Epithelial cell of prostate (primary cell): Measurements from ENCODE around the gene DSEL.

Source experiments
- DNase-seq: peaks from one replicate; pipeline ENCODE4 v3.0.0-alpha.2; 2011; ENCODE audit warnings: low read depth, low spot score
- H3K27ac ChIP-seq: fragments of 450-650 bp; 2 replicates; pipeline ENCODE4 v1.5.1; 2017; ENCODE audit warnings: mild to moderate bottlenecking

DSEL gene

DNA sequence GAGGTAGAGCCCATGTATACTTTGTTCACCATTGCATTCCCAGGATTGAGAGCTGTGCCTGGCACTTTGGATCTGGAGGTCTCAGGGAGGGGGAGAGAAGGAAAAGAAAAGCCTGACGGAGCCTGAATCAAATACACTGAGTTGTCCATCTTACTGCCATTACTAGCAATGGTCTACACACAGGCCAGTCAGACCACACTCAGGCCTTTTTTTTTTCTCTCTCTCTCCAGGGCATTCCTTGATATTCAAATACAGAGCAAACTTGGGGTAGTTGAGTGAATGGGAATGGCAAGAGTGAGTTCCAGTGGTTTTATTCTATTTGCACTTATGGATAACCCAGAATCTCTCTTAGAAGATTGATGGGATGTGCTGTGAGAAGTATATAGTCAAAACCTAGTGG lies 11.8 kb downstream of the DSEL start:
- no peak overlapping the region for H3K27ac ChIP-seq
- no peak for DNase-seq

DNA sequence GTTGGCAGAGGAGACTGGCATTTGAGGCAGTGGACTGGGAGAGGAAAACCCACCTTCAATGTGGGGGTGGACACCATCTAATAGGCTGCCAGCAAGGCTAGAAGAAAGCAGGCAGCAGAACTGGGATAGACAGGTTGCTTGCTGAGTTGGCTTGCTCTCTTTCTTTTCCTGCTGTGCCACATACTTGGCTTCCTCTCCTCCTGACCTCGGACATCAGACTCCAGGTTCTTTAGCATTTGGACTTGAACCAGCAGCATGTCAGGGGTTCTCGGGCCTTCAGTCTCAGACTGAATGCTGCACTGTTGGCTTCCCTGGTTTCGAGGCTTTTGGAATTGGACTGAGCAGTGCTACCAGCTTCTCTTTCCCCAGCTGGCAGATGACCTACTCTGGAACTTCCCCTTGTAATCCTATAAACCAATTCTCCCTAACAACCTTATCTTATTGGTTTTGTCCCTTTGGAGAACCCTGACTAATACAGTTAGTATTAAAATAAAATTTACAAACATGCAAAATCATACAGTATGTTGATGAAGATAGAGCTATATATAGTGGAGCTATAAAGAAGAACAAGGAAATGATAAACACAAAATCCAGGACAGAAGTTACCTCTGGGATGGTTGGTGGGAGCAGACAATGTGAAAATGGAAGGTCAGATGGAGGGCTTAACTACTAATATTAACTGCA lies 15.9 kb downstream of the DSEL start:
- DNase-seq: no peak

DNA sequence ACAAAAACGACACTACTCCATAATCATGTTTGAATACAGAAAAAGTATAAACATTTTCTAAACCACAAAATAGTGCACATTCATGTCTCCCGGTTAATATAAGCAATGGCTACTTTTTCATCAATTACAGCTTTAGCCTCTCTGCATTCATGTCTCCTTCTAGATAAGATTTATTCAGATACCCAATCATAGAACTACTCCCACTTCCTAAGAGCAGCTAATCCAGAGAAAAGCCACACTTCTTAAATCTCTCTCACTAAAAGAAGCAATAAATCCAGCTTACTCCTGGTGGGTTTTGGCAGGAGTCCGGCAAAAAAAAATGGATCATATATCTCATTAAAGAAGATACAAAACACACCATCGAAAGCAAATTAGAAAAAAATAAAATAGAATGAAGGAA lies 20.1 kb downstream of the DSEL start:
- no peak overlapping the region for H3K27ac ChIP-seq

More for the DNA sequence above, 15.9 kb downstream of the DSEL start:
- H3K27ac ChIP-seq: no peak overlapping the region

DNA sequence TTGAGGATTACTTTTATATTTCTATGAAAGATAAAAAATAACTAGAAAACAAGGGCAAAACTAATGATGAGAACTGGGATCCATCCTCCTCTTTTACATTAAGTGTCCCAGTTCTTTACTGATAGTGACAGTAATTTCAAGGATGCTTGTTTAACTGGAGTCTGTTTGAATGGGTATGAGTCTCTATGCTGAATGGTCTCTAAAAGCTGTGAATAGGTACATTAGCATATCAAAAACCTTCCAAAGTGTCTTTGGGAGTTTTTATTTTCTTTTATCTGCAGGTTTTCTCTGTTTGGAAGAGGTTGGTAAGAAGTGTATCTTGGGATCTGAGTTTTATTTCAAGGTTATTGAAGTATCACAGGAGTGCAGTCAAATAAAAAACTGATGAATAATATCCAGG lies 30.0 kb downstream of the DSEL start:
- DNase-seq: no peak
- H3K27ac ChIP-seq: no peak overlapping the region

More for the DNA sequence above, 20.1 kb downstream of the DSEL start:
- no peak for DNase-seq

DNA sequence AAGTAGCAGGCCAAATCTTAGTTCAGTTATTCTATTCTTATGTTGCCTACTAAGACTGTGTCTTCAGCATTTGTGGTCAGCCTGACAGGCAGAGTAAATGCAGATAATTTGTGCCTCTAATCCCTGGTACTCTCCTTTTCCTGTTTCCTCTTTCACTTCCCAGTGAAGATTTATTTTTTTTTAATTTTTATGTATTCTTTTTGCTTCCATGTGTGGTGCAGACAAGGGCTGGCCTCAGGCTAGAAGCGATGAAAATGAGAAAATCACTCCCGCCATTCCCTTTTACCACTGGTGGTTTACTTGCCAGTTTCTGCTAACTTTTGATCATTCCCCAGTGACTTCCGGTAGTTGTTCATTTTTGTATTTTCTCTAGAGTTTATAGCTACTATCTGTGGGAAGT lies 30.9 kb downstream of the DSEL start:
- H3K27ac ChIP-seq: no peak overlapping the region
- no peak for DNase-seq

DNA sequence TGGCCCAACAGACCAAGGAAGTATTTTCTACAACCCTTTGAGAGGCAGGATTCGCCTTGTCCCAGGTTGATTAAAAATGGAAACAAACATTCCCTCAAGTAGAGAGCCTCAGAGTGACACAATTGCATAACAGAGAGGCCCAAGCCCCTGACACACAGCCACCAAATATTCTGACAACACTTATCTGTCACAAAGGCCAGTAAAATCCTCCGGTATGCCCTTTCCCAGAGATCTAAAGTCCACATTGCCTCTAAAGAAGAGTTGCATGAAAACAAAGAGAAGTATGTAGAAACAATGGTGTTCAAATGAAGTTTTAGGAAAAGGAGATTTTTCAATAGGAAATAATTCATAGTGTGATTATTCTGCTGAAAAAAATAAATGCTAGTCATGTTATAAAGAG lies 32.1 kb downstream of the DSEL start:
- DNase-seq: no peak
- no peak overlapping the region for H3K27ac ChIP-seq

DNA sequence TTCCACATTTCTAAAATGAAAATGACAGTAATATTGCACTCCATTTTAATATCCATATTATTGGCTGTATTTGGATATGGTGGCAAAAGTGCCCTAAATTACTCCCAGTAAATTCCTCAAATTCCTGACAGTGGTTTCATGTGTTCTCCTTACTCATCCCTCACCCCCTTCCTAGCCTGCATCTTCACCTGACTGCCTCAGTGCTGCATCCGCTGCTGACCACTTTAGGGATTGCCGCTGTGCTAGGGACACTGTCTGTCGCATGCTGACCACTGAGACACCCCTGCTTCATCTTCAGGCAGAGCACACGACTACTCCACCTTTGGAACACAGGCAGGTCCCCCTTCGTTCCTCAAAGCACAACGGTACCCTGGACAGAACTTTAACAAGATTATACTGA lies 32.6 kb downstream of the DSEL start:
- DNase-seq: no peak
- H3K27ac ChIP-seq: no peak overlapping the region

DNA sequence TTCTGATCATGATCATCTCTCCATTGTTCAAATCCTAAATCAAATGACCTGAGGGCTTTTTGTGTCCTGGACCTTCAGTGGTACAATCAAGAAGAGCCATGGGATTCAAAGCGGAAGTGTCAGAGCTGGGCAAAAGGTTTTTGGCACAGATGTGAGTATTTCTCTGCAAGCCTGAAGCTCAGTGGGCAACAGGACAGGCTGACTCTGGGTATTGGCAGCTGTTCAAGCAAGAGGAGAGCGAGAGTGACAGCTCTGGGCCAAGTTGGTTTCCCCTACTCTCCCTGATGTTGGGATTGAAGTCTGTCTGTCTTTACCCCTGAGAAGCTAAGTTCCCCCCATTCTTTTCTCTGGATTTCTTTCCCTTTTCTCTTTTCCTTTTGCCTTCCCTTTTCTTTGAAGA lies 33.3 kb downstream of the DSEL start:
- no peak overlapping the region for H3K27ac ChIP-seq

DNA sequence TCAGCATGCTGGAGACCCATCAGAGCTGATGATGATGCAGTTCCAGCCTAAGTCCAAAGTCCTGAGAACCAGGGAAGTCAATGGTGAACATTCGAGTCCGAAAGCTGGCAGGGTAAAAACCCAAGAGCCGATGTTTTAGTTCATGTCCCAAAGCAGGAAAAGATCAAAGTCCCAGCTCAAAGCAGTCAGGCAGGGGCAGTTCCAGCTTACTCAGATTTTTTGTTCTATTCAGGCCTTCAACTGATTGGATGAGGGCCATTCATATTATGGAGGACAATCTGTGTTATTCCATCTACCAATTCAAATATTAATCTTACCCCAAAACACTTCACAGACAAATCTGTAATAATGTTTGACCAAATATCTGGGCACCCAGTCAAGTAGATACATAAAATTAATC lies 38.3 kb downstream of the DSEL start:
- H3K27ac ChIP-seq: no peak overlapping the region
- DNase-seq: no peak

More for the DNA sequence above, 33.3 kb downstream of the DSEL start:
- DNase-seq: no peak

DNA sequence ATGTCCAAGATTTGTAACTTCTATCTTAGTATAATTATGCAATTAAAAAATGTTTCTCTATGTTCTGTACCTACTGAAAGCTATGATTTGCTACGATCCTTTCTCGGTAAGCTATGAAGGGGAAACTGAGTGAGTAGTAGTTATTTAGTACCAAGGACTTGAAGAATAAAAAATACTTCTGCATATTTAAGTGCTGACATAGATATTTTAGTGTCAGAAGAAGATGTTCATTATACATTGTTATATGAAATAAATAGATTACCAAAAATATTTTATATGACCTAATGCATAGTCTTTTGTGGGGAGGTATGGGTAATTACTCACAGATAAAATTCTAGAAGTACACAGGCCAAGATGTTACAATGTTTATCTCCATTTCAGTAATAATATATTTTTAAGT lies 39.0 kb downstream of the DSEL start:
- no peak overlapping the region for H3K27ac ChIP-seq
- no peak for DNase-seq

DNA sequence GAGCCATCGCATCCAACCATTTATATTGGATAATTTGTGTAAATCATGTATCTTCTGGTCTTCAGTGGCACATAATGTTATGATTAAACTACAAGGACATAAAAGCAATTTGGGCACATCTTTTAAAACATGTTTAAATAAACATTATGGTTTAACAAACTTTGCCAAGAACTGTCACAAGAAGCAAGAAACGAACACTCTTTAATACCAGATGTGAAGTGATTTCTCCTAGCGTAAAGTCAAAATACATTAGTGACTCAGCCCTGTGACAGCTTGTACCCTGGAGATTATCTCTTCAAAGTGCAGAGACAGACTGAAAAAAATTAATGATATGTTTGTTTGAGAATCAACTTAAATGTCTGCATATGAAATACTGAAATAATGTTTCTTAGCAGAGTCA lies 39.9 kb downstream of the DSEL start:
- DNase-seq: no peak
- H3K27ac ChIP-seq: no peak overlapping the region

DNA sequence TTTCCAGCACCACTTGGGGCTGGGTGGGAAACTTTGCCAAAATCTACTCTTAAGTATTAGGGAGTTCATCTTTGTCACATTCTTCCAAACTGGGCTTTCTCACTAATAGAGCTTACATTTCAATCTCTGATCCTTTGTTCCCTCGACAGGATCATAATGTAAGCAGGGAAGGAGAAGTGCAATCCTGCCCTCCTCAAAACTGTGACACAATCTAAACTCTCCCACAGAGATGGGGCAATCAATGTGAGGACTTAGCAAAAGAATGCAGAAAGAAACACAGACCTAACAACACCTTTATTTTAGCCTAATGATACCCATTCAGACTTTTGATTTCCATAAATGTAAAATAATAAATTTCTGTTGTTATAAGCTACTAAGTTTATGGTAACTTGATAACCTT lies 40.8 kb downstream of the DSEL start:
- no peak overlapping the region for H3K27ac ChIP-seq
- no peak for DNase-seq

DNA sequence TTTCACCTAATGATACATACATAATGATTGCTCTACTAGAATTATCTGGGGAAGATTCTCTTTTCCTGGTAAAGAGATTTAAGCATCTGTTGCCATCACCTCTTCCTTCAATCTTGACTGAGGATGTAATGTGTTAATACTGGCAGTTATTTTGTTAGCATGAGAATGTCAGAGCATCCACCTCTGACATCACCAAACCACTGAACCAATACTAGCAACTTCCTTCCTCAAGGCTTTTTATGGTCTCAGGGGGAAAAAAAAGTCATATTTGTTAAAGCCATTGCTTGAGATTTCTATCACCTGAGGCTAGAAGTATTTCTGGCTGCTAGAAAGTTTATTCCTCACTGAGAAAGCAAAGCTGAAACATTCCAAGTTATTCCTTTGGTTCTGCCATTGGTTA lies 48.5 kb downstream of the DSEL start:
- no peak for DNase-seq
- no peak overlapping the region for H3K27ac ChIP-seq

DNA sequence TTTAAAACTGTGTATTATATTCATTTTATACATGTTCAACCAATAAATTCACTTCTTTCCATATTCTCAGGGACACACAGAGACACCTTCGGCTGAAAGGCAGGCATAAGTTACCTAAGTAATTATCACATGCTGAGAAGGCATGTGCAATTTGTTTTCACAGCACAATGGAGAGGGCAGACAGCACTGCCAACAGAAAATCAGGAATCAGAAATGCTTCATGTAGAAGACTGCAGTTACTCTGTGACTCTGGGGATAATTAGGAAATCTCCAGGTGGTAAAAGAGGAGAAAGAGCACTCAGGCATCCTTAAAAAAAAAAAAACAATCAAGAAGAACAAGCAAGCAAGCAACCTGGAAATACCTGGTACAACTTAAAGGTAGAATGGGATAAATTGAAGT lies 49.3 kb downstream of the DSEL start:
- H3K27ac ChIP-seq: no peak overlapping the region
- no peak for DNase-seq

DNA sequence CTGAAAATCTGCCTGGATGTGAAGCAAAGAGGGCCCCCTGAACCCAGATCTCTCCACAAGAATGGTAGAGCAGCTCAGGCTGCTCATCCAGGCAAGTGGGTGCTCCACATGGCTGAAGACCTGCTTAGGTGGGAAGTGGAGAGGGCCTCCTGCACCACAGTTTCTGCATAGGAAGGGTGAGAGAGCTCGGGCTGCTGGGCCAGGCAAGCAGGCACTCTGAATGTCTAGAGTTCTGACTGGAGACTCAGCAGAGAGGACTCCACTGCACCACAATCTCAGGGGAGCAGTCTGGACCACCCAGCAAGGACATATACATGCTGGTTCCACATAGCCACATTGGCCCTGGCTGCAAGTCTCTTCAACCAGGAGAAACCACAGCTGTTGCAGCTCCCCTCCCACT lies 52.0 kb downstream of the DSEL start:
- no peak for DNase-seq
- H3K27ac ChIP-seq: no peak overlapping the region

DNA sequence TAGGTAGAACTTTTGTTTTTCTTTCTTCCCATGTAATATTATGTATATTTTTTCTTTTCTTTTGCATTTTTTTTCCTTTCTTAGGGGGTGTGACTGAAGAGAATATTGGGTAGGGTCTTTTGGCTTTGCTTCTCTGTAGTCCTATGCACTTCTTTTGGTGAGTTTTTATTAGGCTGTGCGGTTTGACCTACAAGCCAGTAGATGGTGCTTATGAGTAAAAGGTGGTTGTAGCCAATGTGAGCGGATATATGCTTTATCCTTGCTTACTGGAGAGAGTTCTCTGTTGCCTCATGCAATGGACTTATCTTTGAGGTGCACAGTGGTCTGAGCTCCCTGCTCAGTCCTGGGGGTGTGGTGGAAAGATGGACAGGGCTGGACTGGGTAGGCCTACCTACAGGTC lies 52.7 kb downstream of the DSEL start:
- no peak for DNase-seq

DNA sequence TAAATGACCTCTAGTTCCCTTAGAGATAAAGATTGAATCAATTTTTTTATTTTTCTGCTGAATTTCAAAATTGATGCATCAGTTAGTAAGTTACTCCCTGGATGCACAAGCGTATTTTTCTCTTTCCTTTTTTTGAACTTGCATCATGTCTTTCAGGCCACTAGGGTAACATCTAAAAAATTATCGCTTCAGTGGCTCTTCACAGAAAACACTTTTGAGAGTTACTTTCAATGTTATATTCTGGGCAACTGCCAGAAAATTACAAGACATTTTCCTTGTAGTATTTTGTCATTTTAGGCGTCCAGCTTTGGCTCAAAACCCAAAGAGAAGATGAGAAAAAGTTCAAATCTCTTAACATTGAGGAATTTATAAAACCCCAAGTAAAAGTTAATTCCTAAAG lies 59.8 kb downstream of the DSEL start:
- DNase-seq: no peak
- H3K27ac ChIP-seq: no peak overlapping the region

More for the DNA sequence above, 52.7 kb downstream of the DSEL start:
- no peak overlapping the region for H3K27ac ChIP-seq
